Upper lobe of right lung (tissue), 1 donor: Measurements from ENCODE around the gene CDC14B. TPM values are rescaled to one million over a fixed set of nuclear protein-coding genes. Genes with fewer than 3 reads are reported as not detected.

Experiments used
- ATAC-seq: fragments of 200-7000 bp; cut with Tn5 transposase; one replicate; pipeline ENCODE4 v1.9.1; 2020; ENCODE audit warnings: mild to moderate bottlenecking, moderate library complexity
- DNase-seq: peaks from one replicate; pipeline ENCODE4 v3.0.0-alpha.2; 2020
- H3K27ac ChIP-seq: fragments of 200-600 bp; one replicate; pipeline ENCODE4 v1.8.0; 2022
- H3K27me3 ChIP-seq: fragments of 200-600 bp; one replicate; pipeline ENCODE4 v1.8.0; 2022; ENCODE audit warnings: mild to moderate bottlenecking
- H3K36me3 ChIP-seq: fragments of 200-600 bp; one replicate; pipeline ENCODE4 v1.8.0; 2022
- H3K4me1 ChIP-seq: fragments of 200-600 bp; one replicate; pipeline ENCODE4 v1.8.0; 2022
- H3K4me3 ChIP-seq: fragments of 200-600 bp; one replicate; pipeline ENCODE4 v1.8.0; 2022; ENCODE audit warnings: mild to moderate bottlenecking
- H3K9me3 ChIP-seq: fragments of 200-600 bp; one replicate; pipeline ENCODE4 v1.8.0; 2022
- intact Hi-C: fragments of 100-400 bp; cut with DNase I; formaldehyde crosslinking; loops from one replicate; pipeline ENCODE4 v1.11.0; 2022
- total RNA-seq: library from RNA; stranded (reverse); fragmentation: NEBNext Ultra II Directional; extraction: Animal tissue kit (Norgen Biotek cat#: 25700); gene quantifications from one replicate; pipeline ENCODE4 v1.2.1, GENCODE V29; 2021
- TF ChIP-seq, protein P1 (sequence below): fragments of 200-600 bp; IDR thresholded peaks from one replicate; pipeline ENCODE4 v1.8.0; 2022; ENCODE audit warnings: antibody characterized with exemption
- donor health status: DM: no; HTN: yes; CAD: no; lungs with severe emphysema.

CDC14B gene
- total RNA-seq, 1 donor from 2014 or later, result 14.5 TPM

- H3K4me3 ChIP-seq, result peak overlapping the region; percentile 59
- ATAC-seq (no peak), DNase-seq (no peak)
- H3K9me3 ChIP-seq, result no peaks in the 10 kb centered on the region
- intact Hi-C loops, result no loop called here
- no peaks in the 10 kb centered on the region for H3K27me3 ChIP-seq
- H3K4me1 ChIP-seq, result peaks cover 7% of the 10 kb centered on the region
- peak overlapping the region; percentile 9 for H3K27ac ChIP-seq
- TF ChIP-seq, protein P1, sequence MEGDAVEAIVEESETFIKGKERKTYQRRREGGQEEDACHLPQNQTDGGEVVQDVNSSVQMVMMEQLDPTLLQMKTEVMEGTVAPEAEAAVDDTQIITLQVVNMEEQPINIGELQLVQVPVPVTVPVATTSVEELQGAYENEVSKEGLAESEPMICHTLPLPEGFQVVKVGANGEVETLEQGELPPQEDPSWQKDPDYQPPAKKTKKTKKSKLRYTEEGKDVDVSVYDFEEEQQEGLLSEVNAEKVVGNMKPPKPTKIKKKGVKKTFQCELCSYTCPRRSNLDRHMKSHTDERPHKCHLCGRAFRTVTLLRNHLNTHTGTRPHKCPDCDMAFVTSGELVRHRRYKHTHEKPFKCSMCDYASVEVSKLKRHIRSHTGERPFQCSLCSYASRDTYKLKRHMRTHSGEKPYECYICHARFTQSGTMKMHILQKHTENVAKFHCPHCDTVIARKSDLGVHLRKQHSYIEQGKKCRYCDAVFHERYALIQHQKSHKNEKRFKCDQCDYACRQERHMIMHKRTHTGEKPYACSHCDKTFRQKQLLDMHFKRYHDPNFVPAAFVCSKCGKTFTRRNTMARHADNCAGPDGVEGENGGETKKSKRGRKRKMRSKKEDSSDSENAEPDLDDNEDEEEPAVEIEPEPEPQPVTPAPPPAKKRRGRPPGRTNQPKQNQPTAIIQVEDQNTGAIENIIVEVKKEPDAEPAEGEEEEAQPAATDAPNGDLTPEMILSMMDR, result no peak
- H3K36me3 ChIP-seq, result no peaks in the 10 kb centered on the region
Measured at GRCh38 chr9:96620181-96620514, 505 bp upstream of the CDC14B start.

DNA sequence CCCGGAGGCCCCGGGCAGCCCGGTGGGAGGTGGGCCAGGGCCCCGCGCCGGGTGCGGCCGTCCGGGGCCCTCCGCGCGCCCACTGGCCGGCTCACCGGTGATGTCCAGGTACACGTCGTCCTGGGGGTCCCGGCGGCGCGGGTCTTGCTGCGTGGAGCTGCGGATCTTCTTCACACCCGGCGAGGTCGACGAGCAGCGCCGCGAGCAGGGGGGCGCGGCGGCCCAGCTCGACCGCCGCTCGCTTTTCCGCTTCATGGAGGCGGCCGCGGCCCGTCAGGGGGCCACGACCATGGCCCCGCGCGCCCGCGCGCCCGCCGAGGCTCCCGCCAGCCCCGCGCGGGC is 548 bp downstream of the CDC14B start:
- ATAC-seq, result peak; percentile 3
- H3K4me1 ChIP-seq, result peaks cover 7% of the 10 kb centered on the region
- H3K27ac ChIP-seq, result peak overlapping the region; percentile 63
- TF ChIP-seq, protein P1, result no peak
- H3K27me3 ChIP-seq, result no peaks in the 10 kb centered on the region
- DNase-seq, result no peak
- H3K36me3 ChIP-seq, result no peaks in the 10 kb centered on the region
- H3K4me3 ChIP-seq, result peak overlapping the region; percentile 62
- no peaks in the 10 kb centered on the region for H3K9me3 ChIP-seq
- intact Hi-C loops, result no loop called here

DNA sequence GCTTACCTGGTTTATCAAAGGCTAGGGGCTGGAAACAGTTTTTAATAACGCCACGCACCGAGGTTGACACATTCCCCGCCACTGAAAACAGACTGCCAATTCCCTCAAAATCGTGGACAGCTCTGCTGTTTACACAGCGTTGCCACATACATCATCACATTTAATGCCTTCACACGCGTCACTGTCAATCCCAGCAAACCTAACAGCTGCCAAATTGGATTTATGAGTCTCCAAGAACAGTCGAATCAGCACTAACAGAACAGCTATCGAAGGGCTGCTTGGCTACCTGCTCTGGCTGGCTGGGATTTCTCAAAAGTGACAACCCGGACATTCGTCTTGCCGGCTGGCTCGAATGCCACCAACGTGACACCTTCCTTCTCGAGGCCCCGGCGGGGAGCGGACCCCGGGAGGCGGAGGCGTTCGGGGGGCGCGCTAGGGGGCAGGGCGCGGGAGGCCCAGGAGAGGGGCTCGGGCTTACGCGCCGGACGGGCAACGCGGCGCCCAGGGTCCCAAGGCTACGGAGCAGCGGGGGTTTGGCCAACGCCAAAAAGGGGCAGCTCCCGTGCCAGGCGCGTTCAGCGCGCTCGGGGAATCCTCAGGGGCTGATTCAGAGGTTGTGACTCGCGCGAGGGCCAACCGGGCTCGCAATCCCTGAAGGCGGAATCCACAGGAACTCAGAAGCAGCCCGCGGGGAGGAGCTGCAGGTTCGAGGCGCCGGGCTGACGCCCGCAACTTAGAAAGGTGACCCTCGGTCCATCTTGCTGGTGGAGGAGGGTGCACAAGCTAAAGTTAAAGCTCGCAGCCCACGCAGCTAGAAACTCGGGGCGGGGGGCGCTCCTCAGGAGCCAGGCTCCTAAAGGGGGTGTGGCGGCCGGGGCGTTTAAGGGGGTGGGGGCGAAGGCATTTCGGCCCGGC is 1.2 kb downstream of the CDC14B start:
- intact Hi-C loops, result no loop called here

DNA sequence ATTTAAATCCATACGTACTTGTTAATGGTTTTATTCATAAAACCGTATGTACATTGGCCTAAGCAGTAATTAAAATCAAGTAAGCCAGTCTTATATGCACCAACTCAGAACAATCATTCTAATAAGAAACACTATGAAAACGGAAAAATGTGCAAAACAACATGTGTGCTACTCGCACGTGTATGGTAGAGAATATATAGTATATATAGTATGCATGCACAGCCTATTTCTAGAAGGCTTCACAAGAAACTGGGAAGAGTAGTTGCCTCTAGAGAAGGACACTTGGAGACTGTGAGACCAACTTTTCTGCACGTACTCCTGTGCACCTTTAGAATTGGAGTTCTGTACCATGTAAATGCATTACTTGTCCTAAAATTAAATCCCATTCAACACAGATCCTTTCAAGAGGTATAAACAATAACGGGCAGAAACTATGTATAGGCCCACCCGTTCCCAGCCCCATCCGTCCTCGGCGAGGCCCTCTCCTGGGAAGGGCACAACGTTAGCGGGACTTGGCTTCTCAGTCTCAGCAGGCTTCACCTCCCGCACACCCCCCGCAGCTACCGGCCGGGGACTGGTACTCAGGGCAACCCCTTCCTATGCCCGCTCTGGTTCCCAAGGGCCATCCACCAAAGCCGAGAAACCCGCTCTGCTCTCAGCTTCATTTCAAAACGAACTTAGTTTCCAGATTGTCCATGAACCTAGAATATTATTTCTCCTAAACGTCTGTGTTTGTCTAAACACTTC is 2.0 kb downstream of the CDC14B start:
- ATAC-seq, result no peak
- intact Hi-C loops, result no loop called here
- Histone ChIP-seq H3K9me3 (no peaks in the 10 kb centered on the region), H3K36me3 (no peaks in the 10 kb centered on the region), H3K27ac (peak overlapping the region; percentile 63), H3K4me3 (peak overlapping the region; percentile 62), H3K27me3 (no peaks in the 10 kb centered on the region), H3K4me1 (peaks cover 7% of the 10 kb centered on the region)
- no peak for DNase-seq
- TF ChIP-seq, protein P1, result no peak

More for the DNA sequence above, 1.2 kb downstream of the CDC14B start:
- Histone ChIP-seq H3K36me3 (no peaks in the 10 kb centered on the region), H3K4me3 (peak overlapping the region; percentile 62), H3K4me1 (peaks cover 7% of the 10 kb centered on the region), H3K27me3 (no peaks in the 10 kb centered on the region), H3K27ac (peak overlapping the region; percentile 63), H3K9me3 (no peaks in the 10 kb centered on the region)
- TF ChIP-seq, protein P1, result no peak
- ATAC-seq, result peak; percentile 40
- peak; percentile 69 for DNase-seq

- intact Hi-C loops, result no loop called here
- peaks cover 7% of the 10 kb centered on the region for H3K4me1 ChIP-seq
Measured at GRCh38 chr9:96616817-96617438, 2.7 kb downstream of the CDC14B start.

More at GRCh38 chr9:96616817-96617438, 2.7 kb downstream of the CDC14B start:
- Histone ChIP-seq H3K27ac (no peak overlapping the region), H3K36me3 (no peaks in the 10 kb centered on the region), H3K4me3 (no peak overlapping the region), H3K9me3 (no peaks in the 10 kb centered on the region), H3K27me3 (no peaks in the 10 kb centered on the region)
- DNase-seq (no peak), ATAC-seq (no peak)
- TF ChIP-seq, protein P1, result no peak
